Measurements from ENCODE around the gene LHX3.

The LHX3 gene

DNA sequence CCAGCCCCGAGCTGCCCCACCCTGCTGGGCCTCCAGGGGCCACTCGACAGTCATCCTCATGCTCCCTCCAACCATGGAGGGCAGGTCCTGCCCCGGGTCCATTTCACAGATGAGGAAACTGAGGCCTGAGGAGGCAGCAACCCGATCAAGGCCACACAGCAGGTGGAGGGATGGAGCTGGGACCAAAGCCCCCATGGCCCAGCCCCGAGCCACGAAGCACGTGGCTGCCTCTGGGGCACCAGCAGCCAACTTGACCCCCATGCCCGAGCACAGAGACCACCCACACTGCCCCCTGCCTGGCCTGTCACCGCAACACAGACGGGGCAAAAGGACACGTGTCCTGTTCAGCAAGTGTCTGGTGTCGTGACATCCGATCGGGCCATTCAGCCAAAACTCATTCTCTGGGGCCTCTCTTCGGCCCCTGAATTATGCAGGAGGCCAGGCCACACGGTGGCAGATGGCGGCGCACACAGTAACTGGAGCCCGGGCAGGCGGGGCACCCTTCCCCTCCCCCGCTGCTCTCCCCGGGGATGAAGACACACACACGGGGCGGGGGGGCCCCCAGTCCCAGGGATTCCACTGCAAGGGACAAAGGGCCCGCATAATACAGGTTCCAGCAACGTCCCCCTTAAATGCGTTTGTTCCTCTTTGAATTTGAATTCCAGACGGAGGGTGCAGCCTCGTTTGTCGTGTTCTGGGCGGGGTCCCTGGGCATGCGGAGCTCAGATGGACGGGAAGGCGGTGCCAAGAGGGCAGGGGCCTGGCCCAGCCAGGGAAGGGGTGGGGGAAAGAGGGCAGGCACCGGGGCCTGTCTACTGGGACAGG is 56.8 kb downstream of the LHX3 start:
- H3K4me2 ChIP-seq (ENCODE audit: insufficient read depth, low read length, poor library complexity, severe bottlenecking) = peak overlapping the region; percentile 32
- H3K27ac ChIP-seq (replicated peaks; ENCODE audit: low read length) = no peak overlapping the region
- H3K79me1 ChIP-seq (ENCODE audit: low read depth, low read length) = peaks cover 1% of the 10 kb centered on the region
- H2AFZ ChIP-seq (ENCODE audit: low read length) = peak overlapping the region; percentile 84
- H3K9me3 ChIP-seq (replicated peaks in 1 of 2; ENCODE audit: control insufficient read depth in 2 of 2, insufficient read depth in 1 of 2, low read depth in 1 of 2, low read length in 2 of 2) = peaks cover 0 to 4% of the 10 kb centered on the region in 2 donors
- DNase-seq (ENCODE audit: low spot score) = no peak
- H4K8ac ChIP-seq (ENCODE audit: low read depth, low read length) = no peak overlapping the region
- no peak overlapping the region for H2BK12ac ChIP-seq (ENCODE audit: low read length)
- H3K27me3 ChIP-seq (ENCODE audit: control insufficient read depth in 3 of 3, insufficient read depth in 3 of 3, low read depth in 1 of 3, low read length in 3 of 3) = peaks cover 2 to 75% (median 14%) of the 10 kb centered on the region in 3 experiments
- H3K4ac ChIP-seq (ENCODE audit: low read length) = no peak overlapping the region
- H2BK120ac ChIP-seq (ENCODE audit: low read depth, low read length) = no peak overlapping the region
- H3K23ac ChIP-seq (ENCODE audit: low read depth, low read length, poor library complexity) = peak overlapping the region; percentile 62
- no peak overlapping the region for H4K91ac ChIP-seq (ENCODE audit: low read depth, low read length, poor library complexity)
- peak overlapping the region in 1 of 2 donors; percentile 11 for H3K4me3 ChIP-seq (ENCODE audit: low read length in 2 of 2)
- peak overlapping the region; percentile 27 for H2BK15ac ChIP-seq (ENCODE audit: low read length)
- peak overlapping the region; percentile 92 for H3K14ac ChIP-seq (ENCODE audit: low read length)
- H3K36me3 ChIP-seq (replicated peaks in 1 of 2; ENCODE audit: control insufficient read depth in 2 of 2, insufficient read depth in 2 of 2, low read length in 2 of 2) = no peaks in the 10 kb centered on the region
- peak overlapping the region; percentile 12 for H2BK5ac ChIP-seq (ENCODE audit: low read length)
- peak overlapping the region; percentile 98 for H2AK5ac ChIP-seq (ENCODE audit: low read depth, low read length)
- peak overlapping the region; percentile 7 for H3K9ac ChIP-seq (ENCODE audit: low read depth, low read length, poor library complexity)
- peaks cover 17 to 21% of the 10 kb centered on the region in 2 donors for H3K4me1 ChIP-seq (ENCODE audit: control insufficient read depth in 2 of 2, insufficient read depth in 1 of 2, low read depth in 1 of 2, low read length in 2 of 2)
- no CpG with 5 or more reads among the region's 35 CpGs for WGBS, 2 donors (ENCODE audit: extremely low coverage in 2 of 2, insufficient read length in 2 of 2, insufficient replicate concordance in 1 of 2)
- peak overlapping the region; percentile 78 for H3K18ac ChIP-seq (ENCODE audit: low read length)

DNA sequence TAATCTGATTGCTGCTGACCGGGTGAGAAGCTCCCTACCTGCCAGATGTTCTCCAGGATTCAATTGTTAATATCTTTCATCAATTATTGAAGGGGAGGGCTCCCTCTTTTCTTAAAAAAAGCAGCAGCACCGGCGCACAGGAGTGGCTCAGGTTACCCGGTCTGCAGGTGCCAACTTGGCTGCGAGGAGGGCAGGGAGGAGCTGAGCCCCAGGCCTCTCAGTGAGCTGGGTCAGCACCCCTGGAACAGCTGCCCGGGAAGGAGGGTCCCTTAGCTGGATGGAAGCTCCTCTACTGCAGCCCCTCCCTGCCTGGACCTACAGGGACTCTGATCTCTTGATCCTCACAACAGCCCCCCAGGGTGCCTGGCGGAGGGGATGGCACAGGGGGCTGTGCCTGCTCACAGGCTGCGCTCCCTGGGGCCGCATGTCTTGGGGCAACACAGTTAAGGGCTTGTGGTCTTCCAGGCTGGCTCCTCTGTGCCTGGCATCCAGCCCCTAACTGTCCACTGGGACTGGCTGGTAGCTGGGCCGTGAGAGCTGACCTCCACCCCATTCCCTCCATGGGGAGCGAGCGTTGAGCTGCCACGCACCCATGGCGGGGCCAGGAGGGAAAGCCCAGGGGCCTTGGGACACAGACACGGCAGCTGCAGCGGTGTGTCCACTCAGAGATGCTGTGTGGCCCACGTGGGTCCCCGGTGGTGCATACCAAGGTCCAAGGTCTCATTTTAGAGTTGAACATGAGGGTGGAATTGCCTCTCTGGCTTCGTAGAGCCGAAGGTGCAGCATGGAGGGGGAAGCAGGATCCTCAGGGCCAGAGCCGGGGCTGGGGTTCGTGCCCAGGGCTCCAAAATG is 57.7 kb downstream of the LHX3 start:
- peak overlapping the region; percentile 98 for H2AK5ac ChIP-seq (ENCODE audit: low read depth, low read length)
- peak overlapping the region; percentile 3 for H3K9ac ChIP-seq (ENCODE audit: low read depth, low read length, poor library complexity)
- peak overlapping the region; percentile 78 for H3K18ac ChIP-seq (ENCODE audit: low read length)
- H3K27me3 ChIP-seq (ENCODE audit: control insufficient read depth in 3 of 3, insufficient read depth in 3 of 3, low read depth in 1 of 3, low read length in 3 of 3) = peaks cover 2 to 73% (median 14%) of the 10 kb centered on the region in 3 experiments
- H3K79me1 ChIP-seq (ENCODE audit: low read depth, low read length) = peaks cover 1% of the 10 kb centered on the region
- peak overlapping the region; percentile 12 for H2BK5ac ChIP-seq (ENCODE audit: low read length)
- H2BK15ac ChIP-seq (ENCODE audit: low read length) = peak overlapping the region; percentile 88
- no peak overlapping the region for H3K27ac ChIP-seq (replicated peaks; ENCODE audit: low read length)
- no peak overlapping the region for H4K91ac ChIP-seq (ENCODE audit: low read depth, low read length, poor library complexity)
- H3K4me2 ChIP-seq (ENCODE audit: insufficient read depth, low read length, poor library complexity, severe bottlenecking) = no peak overlapping the region
- no peak overlapping the region for H3K4me3 ChIP-seq (ENCODE audit: low read length in 2 of 2)
- no peak overlapping the region for H2AFZ ChIP-seq (ENCODE audit: low read length)
- no peak overlapping the region for H4K8ac ChIP-seq (ENCODE audit: low read depth, low read length)
- peaks cover 0 to 4% of the 10 kb centered on the region in 2 donors for H3K9me3 ChIP-seq (replicated peaks in 1 of 2; ENCODE audit: control insufficient read depth in 2 of 2, insufficient read depth in 1 of 2, low read depth in 1 of 2, low read length in 2 of 2)
- H3K14ac ChIP-seq (ENCODE audit: low read length) = peak overlapping the region; percentile 92
- H2BK12ac ChIP-seq (ENCODE audit: low read length) = no peak overlapping the region
- H2BK120ac ChIP-seq (ENCODE audit: low read depth, low read length) = no peak overlapping the region
- H3K36me3 ChIP-seq (replicated peaks in 1 of 2; ENCODE audit: control insufficient read depth in 2 of 2, insufficient read depth in 2 of 2, low read length in 2 of 2) = no peaks in the 10 kb centered on the region
- peak overlapping the region; percentile 81 for H3K4ac ChIP-seq (ENCODE audit: low read length)
- H3K4me1 ChIP-seq (ENCODE audit: control insufficient read depth in 2 of 2, insufficient read depth in 1 of 2, low read depth in 1 of 2, low read length in 2 of 2) = peaks cover 17 to 24% of the 10 kb centered on the region in 2 donors
- no CpG with 5 or more reads among the region's 22 CpGs for WGBS, 2 donors (ENCODE audit: extremely low coverage in 2 of 2, insufficient read length in 2 of 2, insufficient replicate concordance in 1 of 2)
- H3K23ac ChIP-seq (ENCODE audit: low read depth, low read length, poor library complexity) = peak overlapping the region; percentile 62
- DNase-seq (ENCODE audit: low spot score) = no peak
